Middle frontal gyrus (tissue), 1 donor: ENCODE data around the gene TRUB1.
"Not testable (repeated sequence)": the region's sequence is repeated elsewhere in the genome, so short reads cannot be mapped to it uniquely, and the experiment has no call there.

Experiments used
- DNase-seq: peaks from one replicate; pipeline ENCODE4 v3.0.0-alpha.2; 2015; ENCODE audit warnings: low spot score; ENCODE audit errors: extremely low spot score

The TRUB1 gene

GRCh38 chr10:114937962-114938855 lies at the start of gene TRUB1:
TSS of gene TRUB1 (plus strand) at chr10:114938195. CDS start at chr10:114938254, 59 bp downstream.
- peak; percentile 92 for DNase-seq

GRCh38 chr10:114893251-114893650 lies 44.7 kb upstream of the TRUB1 start:
- no peak for DNase-seq

- DNase-seq, result no peak
These were observed 43.1 kb upstream of the TRUB1 start for GRCh38 chr10:114894911-114895310.

DNA sequence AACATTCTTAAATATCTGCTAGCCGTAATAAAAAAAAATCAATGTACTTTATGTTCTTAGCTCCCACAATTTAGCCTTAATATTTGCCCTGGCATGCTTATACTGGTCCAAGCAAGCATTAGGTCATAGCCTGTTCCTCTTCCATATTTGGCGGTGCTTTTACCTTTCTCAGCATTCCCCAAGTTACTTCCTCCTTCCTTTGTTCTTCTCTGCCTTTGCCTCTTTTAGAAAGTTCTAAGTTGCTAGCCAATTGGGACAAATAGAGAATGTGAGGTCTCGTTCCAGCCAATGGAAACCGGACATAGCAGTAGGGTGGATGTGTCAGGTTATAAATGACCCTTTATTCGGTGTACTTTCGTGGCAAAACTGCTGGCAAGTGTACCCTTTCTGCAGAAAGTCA lies 41.0 kb upstream of the TRUB1 start:
- DNase-seq, result not testable (repeated sequence)

DNA sequence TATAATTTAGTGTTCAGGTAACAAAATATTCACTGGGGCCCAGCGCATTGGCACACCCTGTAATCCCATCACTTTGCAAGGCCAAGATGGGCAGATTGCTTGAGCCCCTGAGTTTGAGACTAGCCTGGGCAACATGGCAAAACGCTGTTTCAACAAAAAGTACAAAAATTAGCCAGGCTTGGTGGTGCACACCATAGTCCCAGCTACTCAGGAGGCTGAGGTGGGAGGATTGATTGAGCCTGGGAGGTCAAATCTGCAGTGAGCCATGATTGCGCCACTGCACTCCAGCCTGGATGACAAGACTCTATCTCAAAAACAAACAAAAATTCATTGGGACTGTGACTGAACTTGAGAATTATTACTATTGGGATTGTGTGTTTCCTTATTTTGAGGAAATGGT lies 40.4 kb upstream of the TRUB1 start:
- no peak for DNase-seq

- DNase-seq, result no peak
These were observed 38.0 kb upstream of the TRUB1 start for GRCh38 chr10:114899982-114900381.

GRCh38 chr10:114900658-114901057 lies 37.3 kb upstream of the TRUB1 start:
- DNase-seq, result no peak

DNA sequence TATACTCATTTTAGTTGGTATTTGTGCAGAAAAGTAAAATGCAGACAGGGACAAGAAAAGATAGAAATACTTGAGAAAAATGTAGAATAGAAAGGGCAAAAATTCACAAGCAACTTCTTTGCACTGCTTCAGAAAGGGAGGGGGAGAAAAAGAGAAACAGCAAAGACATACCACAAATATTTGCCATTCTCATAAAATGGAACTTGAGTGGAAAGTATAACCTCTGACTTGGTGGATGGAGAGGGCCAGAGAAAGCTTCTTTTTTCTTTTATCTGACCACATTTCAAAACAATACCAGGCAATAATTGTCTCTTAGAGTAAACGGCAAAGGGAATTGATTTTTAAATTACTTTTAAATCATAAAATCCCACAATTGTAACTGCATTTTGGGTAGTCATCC lies 35.8 kb upstream of the TRUB1 start:
- no peak for DNase-seq

DNA sequence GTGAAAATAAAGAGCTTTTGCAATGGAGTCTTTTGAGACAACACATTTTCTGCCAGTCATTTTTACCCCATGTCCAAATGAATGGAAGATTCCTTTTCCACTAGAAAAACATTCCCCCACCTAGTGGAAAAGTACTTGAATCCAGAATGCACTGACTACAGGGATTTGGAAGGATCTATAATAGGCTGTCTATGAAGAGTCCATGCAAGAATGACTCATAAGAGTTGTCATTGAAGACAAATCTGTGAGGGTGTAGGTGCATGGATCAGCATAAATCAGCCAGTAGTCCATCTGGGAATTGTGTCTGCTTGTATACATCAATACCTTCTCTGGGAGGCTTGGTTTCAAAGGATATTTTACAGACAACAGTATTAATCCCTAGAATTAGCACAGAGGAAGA lies 32.5 kb upstream of the TRUB1 start:
- DNase-seq, result peak; percentile 36

GRCh38 chr10:114906981-114907380 lies 31.0 kb upstream of the TRUB1 start:
- DNase-seq, result no peak

- DNase-seq, result no peak
These were observed 29.1 kb upstream of the TRUB1 start for GRCh38 chr10:114908896-114909295.

GRCh38 chr10:114911052-114911711 lies 26.8 kb upstream of the TRUB1 start:
- no peak for DNase-seq

DNA sequence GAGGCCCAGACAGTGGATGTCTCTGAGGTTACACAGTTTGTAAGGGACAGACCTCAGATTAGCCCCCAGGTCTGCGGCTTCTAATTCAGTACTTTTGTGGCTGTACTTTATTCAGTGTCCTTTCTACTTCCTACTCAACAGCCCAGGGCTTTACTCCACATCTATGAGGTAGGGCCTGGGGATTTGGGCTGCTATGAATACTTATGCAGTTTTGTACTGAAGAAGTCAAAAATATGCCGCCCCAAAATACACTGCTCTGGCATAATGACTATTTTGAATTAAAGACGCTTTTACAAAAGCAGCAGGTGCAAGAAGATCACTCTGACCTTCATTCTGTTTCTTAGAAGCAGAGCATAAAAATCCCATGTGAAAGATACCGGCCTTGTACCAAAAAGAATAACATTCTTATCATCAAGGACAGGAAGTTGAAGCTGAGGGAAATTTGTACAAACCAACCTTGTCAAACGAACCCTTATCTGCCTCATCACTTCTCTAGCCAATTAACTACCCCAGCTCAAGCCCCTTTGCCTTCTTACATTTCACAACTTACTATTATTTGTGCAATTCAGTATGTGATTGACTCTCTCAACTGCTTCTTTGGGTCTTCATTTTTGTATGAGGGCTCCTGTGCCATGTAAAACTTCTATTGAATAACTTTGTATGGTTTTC lies 26.1 kb upstream of the TRUB1 start:
- DNase-seq, result no peak

- DNase-seq, result no peak
These were observed 25.5 kb upstream of the TRUB1 start for GRCh38 chr10:114912470-114912859.

GRCh38 chr10:114914560-114914959 lies 23.4 kb upstream of the TRUB1 start:
- DNase-seq, result no peak

DNA sequence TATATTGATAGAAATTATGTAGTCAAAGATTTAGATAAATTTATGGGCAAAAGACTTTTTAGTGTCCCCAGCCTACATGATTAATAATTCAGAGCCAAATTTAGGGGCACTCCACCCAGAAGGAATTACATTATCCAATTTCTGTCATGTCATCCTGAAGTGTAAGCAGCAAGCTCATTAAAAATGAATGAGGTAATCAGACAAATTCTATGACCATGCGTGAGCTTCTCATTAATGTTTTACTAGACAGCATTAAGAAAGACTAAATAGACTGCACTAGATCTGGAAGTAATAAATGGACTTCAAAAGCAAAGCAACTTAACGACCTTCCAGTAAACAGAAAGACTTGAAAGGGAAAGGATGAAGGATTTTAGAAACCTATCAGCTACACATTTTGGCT lies 22.7 kb upstream of the TRUB1 start:
- no peak for DNase-seq

GRCh38 chr10:114916653-114917052 lies 21.3 kb upstream of the TRUB1 start:
- DNase-seq, result no peak

DNA sequence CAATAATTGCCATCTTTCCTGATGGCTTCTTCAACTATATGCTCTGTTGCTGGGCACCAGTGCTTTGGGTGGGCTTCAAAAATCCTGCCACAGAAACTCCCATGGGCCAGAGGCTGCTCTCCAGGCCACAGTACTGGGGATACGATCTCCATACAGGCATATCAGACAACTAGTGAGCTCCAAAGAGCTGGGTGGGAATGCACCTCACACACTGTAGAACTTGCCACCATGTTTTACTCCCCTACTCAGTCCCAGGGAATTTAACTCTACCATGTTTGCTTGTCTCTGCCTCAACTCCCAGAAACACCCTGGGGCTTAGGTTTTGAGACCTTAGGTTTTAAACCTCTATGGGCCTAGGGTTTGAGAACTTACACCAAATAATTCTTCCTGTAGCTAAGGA lies 20.5 kb upstream of the TRUB1 start:
- no peak for DNase-seq

DNA sequence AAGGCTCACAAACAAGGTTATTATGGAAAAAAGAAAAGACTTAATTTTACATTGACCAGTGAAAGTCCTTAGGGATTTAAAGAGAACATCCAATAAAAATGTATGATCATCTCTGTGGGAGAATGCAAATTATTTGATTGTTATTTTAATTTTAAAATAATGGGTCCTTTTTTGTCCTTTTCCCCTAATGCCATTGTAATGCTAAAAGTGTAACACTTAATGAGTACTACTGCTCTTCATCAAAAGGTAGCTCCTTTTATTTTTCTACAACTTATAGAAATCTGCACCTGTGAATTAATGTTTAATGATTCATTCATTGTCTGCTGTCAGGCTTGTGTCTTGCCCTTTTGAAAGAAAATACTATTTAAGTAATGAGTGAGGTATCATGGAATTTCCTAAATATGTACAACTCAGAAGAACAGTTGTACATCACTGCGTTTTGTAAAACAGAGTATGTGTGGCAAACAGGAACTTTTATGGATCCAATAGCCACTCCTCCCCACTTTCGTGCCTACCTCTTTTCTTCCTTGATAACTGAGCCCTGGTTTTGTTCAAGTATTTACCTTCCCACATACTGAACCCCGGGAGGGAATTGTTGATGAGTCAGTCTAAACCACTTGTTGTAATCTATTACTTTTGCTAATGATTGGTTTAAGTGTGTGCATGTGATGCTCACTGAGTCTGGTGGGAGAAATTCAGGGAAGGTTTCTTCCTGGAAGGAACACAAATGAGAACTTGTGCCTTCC lies 19.9 kb upstream of the TRUB1 start:
- no peak for DNase-seq

- no peak for DNase-seq
These were observed 17.5 kb upstream of the TRUB1 start for GRCh38 chr10:114920459-114920858.

DNA sequence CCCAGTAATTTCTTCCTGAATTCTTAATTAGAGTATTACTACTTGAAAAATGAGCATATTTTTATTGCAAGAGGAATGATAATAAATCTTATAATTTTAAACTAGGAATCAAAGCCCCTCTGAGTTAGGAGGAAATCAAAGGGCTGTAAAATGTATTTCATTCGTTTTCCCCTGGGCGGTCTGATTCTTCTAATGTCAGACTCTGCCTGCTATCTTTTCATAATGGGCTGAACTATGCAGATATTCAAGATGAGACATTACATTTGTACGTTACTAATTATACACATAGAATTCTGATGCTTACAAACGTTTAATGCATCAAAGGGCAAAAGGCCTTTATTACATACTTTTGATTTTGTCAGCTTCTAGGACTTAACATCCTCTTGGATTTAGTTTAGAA lies 16.0 kb upstream of the TRUB1 start:
- DNase-seq, result no peak

DNA sequence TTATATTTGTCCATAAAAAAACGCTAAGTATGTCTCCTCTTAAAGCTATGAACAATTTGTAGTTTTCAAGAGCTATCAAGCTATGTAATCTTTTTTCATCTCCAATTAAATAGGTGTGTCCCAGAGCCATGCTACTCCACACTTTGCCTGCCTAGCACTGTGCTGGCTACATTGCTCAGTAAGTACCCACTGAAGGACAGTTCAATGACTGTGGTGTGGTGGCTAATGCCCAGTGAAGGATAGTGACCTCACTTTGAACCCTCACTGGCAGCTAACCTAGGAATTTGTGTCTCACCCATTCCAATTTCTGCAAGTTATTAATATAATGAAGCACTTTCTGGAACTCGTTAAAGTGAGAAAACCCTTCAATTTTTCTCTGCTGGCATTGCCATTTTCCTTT lies 14.4 kb upstream of the TRUB1 start:
- no peak for DNase-seq
